Measurements from ENCODE around the gene NGFR.

The NGFR gene

GRCh38 chr17:49508866-49509587, 13.9 kb downstream of the NGFR start:
- Histone ChIP-seq H3K27ac (no peak overlapping the region), H3K9me3 (ENCODE audit: control insufficient read depth, low read length) (no peaks in the 10 kb centered on the region), H3K36me3 (ENCODE audit: control insufficient read depth, insufficient read depth, low read length) (no peaks in the 10 kb centered on the region), H3K9ac (no peak overlapping the region), H3K4me1 (no peaks in the 10 kb centered on the region), H3K27me3 (ENCODE audit: control insufficient read depth, insufficient read depth, low read length) (no peaks in the 10 kb centered on the region), H2AFZ (no peak overlapping the region), H3K4me3 (ENCODE audit: low read depth, low read length) (no peak overlapping the region), H3K79me2 (no peaks in the 10 kb centered on the region), H3K4me2 (ENCODE audit: low read length) (no peak overlapping the region)
- no peak for TF ChIP-seq CTCF (IDR thresholded peaks at IDR 0.05)

GRCh38 chr17:49509588-49509917, 14.5 kb downstream of the NGFR start:
- Histone ChIP-seq H3K4me3 (ENCODE audit: low read depth, low read length) (no peak overlapping the region), H3K36me3 (ENCODE audit: control insufficient read depth, insufficient read depth, low read length) (no peaks in the 10 kb centered on the region), H3K27ac (no peak overlapping the region), H3K4me2 (ENCODE audit: low read length) (no peak overlapping the region), H3K4me1 (no peaks in the 10 kb centered on the region), H2AFZ (no peak overlapping the region), H3K79me2 (no peaks in the 10 kb centered on the region), H3K9ac (no peak overlapping the region), H3K9me3 (ENCODE audit: control insufficient read depth, low read length) (no peaks in the 10 kb centered on the region), H3K27me3 (ENCODE audit: control insufficient read depth, insufficient read depth, low read length) (no peaks in the 10 kb centered on the region)
- TF ChIP-seq CTCF (IDR thresholded peaks at IDR 0.05): no peak

- H3K27me3 ChIP-seq (ENCODE audit: control insufficient read depth, insufficient read depth, low read length): no peaks in the 10 kb centered on the region
- H3K4me1 ChIP-seq: no peaks in the 10 kb centered on the region
These were observed 15.1 kb downstream of the NGFR start for GRCh38 chr17:49510059-49510719.

GRCh38 chr17:49510720-49511110, 15.6 kb downstream of the NGFR start:
- H3K9ac ChIP-seq: no peak overlapping the region
- H3K36me3 ChIP-seq (ENCODE audit: control insufficient read depth, insufficient read depth, low read length): no peaks in the 10 kb centered on the region
- no peaks in the 10 kb centered on the region for H3K4me1 ChIP-seq
- H3K4me3 ChIP-seq (ENCODE audit: low read depth, low read length): no peak overlapping the region
- no peak overlapping the region for H3K27ac ChIP-seq
- H3K79me2 ChIP-seq: no peaks in the 10 kb centered on the region
- no peaks in the 10 kb centered on the region for H3K9me3 ChIP-seq (ENCODE audit: control insufficient read depth, low read length)
- H2AFZ ChIP-seq: no peak overlapping the region
- no peak overlapping the region for H3K4me2 ChIP-seq (ENCODE audit: low read length)
- no peaks in the 10 kb centered on the region for H3K27me3 ChIP-seq (ENCODE audit: control insufficient read depth, insufficient read depth, low read length)
- no peak for TF ChIP-seq CTCF (IDR thresholded peaks at IDR 0.05)

More at GRCh38 chr17:49510059-49510719, 15.1 kb downstream of the NGFR start:
- Histone ChIP-seq H3K4me2 (ENCODE audit: low read length) (no peak overlapping the region), H2AFZ (no peak overlapping the region), H3K27ac (no peak overlapping the region), H3K4me3 (ENCODE audit: low read depth, low read length) (no peak overlapping the region), H3K79me2 (no peaks in the 10 kb centered on the region), H3K9me3 (ENCODE audit: control insufficient read depth, low read length) (no peaks in the 10 kb centered on the region), H3K9ac (no peak overlapping the region), H3K36me3 (ENCODE audit: control insufficient read depth, insufficient read depth, low read length) (no peaks in the 10 kb centered on the region)
- no peak for TF ChIP-seq CTCF (IDR thresholded peaks at IDR 0.05)

GRCh38 chr17:49511810-49512209, 16.7 kb downstream of the NGFR start:
- TF ChIP-seq CTCF (IDR thresholded peaks at IDR 0.05): no peak
- Histone ChIP-seq H3K27me3 (ENCODE audit: control insufficient read depth, insufficient read depth, low read length) (no peaks in the 10 kb centered on the region), H3K36me3 (ENCODE audit: control insufficient read depth, insufficient read depth, low read length) (no peaks in the 10 kb centered on the region), H3K79me2 (no peaks in the 10 kb centered on the region), H3K9ac (no peak overlapping the region), H3K4me3 (ENCODE audit: low read depth, low read length) (no peak overlapping the region), H3K9me3 (ENCODE audit: control insufficient read depth, low read length) (no peaks in the 10 kb centered on the region), H3K4me1 (no peaks in the 10 kb centered on the region), H3K4me2 (ENCODE audit: low read length) (no peak overlapping the region), H2AFZ (no peak overlapping the region), H3K27ac (no peak overlapping the region)

All from parathyroid adenoma (tissue), 2 donors.